Esophagus squamous epithelium (tissue), 4 donors: ENCODE results near the gene HHLA2.

Source experiments
- POLR2A ChIP-seq, 4 donors: fragments of 450-650 bp; IDR thresholded peaks; one replicate each; pipeline ENCODE4 v1.6.1; 2017; ENCODE audit warnings: antibody characterized with exemption in 4 of 4, mild to moderate bottlenecking in 4 of 4, moderate library complexity in 3 of 4
- TF ChIP-seq, protein P1 (sequence below), 6 experiments: fragments of 450-650 bp in 4 of 6; fragments of 200-600 bp in 2 of 6; sonication (generic) in 2 of 6; IDR thresholded peaks; one replicate each; pipeline ENCODE4 v1.5.1; 2016 to 2019; ENCODE audit warnings: antibody characterized with exemption in 6 of 6, mild to moderate bottlenecking in 4 of 6, moderate library complexity in 4 of 6

DNA sequence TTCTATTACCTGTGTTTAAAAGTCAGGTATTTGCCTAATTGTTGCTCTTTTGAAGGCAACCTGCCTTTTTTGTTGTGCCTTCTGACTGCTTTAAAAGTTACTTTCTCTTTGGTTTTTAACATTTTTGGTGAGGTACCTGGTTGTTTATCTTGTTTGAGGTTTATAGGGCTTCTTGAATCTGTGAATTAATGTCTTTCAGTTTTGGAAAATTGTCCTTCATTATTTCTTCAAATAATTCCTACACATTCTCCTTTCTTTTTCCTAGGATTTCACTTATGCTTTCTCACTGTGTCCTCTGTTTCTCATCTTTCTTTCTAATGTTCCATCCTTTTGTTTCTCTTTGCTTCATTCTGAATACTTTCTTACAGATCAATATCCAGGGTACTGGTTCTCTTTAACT, 30.8 kb downstream of the HHLA2 start:
- no peak for TF ChIP-seq POLR2A (IDR thresholded peaks at IDR 0.05)
- TF ChIP-seq, protein P1, sequence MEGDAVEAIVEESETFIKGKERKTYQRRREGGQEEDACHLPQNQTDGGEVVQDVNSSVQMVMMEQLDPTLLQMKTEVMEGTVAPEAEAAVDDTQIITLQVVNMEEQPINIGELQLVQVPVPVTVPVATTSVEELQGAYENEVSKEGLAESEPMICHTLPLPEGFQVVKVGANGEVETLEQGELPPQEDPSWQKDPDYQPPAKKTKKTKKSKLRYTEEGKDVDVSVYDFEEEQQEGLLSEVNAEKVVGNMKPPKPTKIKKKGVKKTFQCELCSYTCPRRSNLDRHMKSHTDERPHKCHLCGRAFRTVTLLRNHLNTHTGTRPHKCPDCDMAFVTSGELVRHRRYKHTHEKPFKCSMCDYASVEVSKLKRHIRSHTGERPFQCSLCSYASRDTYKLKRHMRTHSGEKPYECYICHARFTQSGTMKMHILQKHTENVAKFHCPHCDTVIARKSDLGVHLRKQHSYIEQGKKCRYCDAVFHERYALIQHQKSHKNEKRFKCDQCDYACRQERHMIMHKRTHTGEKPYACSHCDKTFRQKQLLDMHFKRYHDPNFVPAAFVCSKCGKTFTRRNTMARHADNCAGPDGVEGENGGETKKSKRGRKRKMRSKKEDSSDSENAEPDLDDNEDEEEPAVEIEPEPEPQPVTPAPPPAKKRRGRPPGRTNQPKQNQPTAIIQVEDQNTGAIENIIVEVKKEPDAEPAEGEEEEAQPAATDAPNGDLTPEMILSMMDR (IDR thresholded peaks at IDR 0.05) = no peak
